Naive thymus-derived CD4-positive, alpha-beta T cell (primary cell): ENCODE results near the gene DEPDC5. TPM values are rescaled to one million over a fixed set of nuclear protein-coding genes. Genes with fewer than 3 reads are reported as not detected.

ENCODE experiments used
- ATAC-seq: fragments of 150-1000 bp; cut with Tn5 transposase; 2 replicates; pipeline ENCODE4 v1.10.0; 2021; ENCODE audit warnings: mild to moderate bottlenecking, moderate library complexity
- CTCF ChIA-PET: fragments of 350-600 bp; sonication (Branson Sonifier 250); formaldehyde crosslinking; loops from one replicate; lab custom pipeline; 2021; ENCODE audit warnings: antibody characterized with exemption; lab: Charles Lee
- POLR2A ChIA-PET: fragments of 350-600 bp; sonication (Branson Sonifier 250); formaldehyde crosslinking; loops from one replicate; lab custom pipeline; 2021; ENCODE audit warnings: antibody characterized with exemption, inconsistent platforms; lab: Charles Lee
- DNase-seq, 9 donors: peaks; one replicate each; pipeline versions ENCODE4 v3.0.0 to v3.0.0-alpha.2; 2020 to 2022; ENCODE audit warnings: mixed read lengths in 1 of 9
- H3K27ac ChIP-seq: one replicate; pipeline ENCODE4 v1.7.0; 2013; ENCODE audit warnings: mild to moderate bottlenecking, low read depth, low read length, moderate library complexity
- H3K27me3 ChIP-seq, 2 donors: one replicate each; pipeline ENCODE4 v1.7.0; 2013; ENCODE audit warnings: low read length in 2 of 2, mild to moderate bottlenecking in 2 of 2, moderate library complexity in 2 of 2; ENCODE audit not compliant: control insufficient read depth in 2 of 2, insufficient read depth in 2 of 2
- H3K36me3 ChIP-seq, 3 experiments: 1 replicate in 2 of 3; 2 replicates in 1 of 3; pipeline ENCODE4 v1.7.0; 2013; ENCODE audit warnings: low read length in 3 of 3, mild to moderate bottlenecking in 3 of 3, moderate library complexity in 1 of 3; ENCODE audit not compliant: insufficient read depth in 3 of 3, control insufficient read depth in 2 of 3
- H3K4me1 ChIP-seq, 2 donors: one replicate each; pipeline ENCODE4 v1.7.0; 2013; ENCODE audit warnings: low read length in 2 of 2, mild to moderate bottlenecking in 2 of 2, moderate library complexity in 1 of 2; ENCODE audit not compliant: control insufficient read depth in 2 of 2, insufficient read depth in 2 of 2
- H3K4me3 ChIP-seq: 2 replicates; pipeline ENCODE4 v1.7.0; 2013; ENCODE audit warnings: mild to moderate bottlenecking, low read length
- H3K9me3 ChIP-seq, 3 experiments: 1 replicate in 2 of 3; 2 replicates in 1 of 3; pipeline ENCODE4 v1.7.0; 2013; ENCODE audit warnings: low read length in 3 of 3; ENCODE audit not compliant: control insufficient read depth in 2 of 3
- H3K27ac Mint-ChIP-seq, 9 donors: one replicate each; pipeline ENCODE4 v1.8.0; 2020 to 2022; ENCODE audit warnings: mixed read lengths in 9 of 9, mild to moderate bottlenecking in 8 of 9, moderate library complexity in 5 of 9, inconsistent platforms in 2 of 9
- H3K27me3 Mint-ChIP-seq, 5 donors: one replicate each; pipeline ENCODE4 v1.8.0; 2021 to 2022; ENCODE audit warnings: mixed read lengths in 5 of 5, mild to moderate bottlenecking in 1 of 5
- H3K36me3 Mint-ChIP-seq, 5 donors: one replicate each; pipeline ENCODE4 v1.8.0; 2020 to 2022; ENCODE audit warnings: mixed read lengths in 5 of 5, mild to moderate bottlenecking in 3 of 5, inconsistent platforms in 1 of 5
- H3K4me1 Mint-ChIP-seq, 7 donors: one replicate each; pipeline ENCODE4 v1.8.0; 2020 to 2022; ENCODE audit warnings: mixed read lengths in 7 of 7, mild to moderate bottlenecking in 3 of 7, inconsistent platforms in 1 of 7
- H3K4me3 Mint-ChIP-seq, 10 donors: one replicate each; pipeline ENCODE4 v1.8.0; 2020 to 2022; ENCODE audit warnings: mild to moderate bottlenecking in 10 of 10, mixed read lengths in 10 of 10, moderate library complexity in 6 of 10, inconsistent platforms in 2 of 10
- H3K9me3 Mint-ChIP-seq, 11 donors: one replicate each; pipeline ENCODE4 v1.8.0; 2020 to 2022; ENCODE audit warnings: mixed read lengths in 11 of 11, mild to moderate bottlenecking in 4 of 11, inconsistent platforms in 1 of 11, moderate library complexity in 1 of 11
- intact Hi-C, 2 donors: fragments of 100-400 bp; cut with micrococcal nuclease; formaldehyde crosslinking; loops; one replicate each; pipeline ENCODE4 v1.15.1; 2023
- polyA plus RNA-seq, 2 donors: library from polyadenylated mRNA; unstranded; fragments of 300-500 nt; fragmentation: Illumina TruSeq; gene quantifications; one replicate each; pipeline ENCODE4 v1.2.3, GENCODE V29; 2021
- total RNA-seq, 6 experiments: library from RNA in 5 of 6; stranded (reverse) in 5 of 6; gene quantifications; 1 replicate in 5 of 6; 2 replicates in 1 of 6; pipeline ENCODE4 v1.2.3 and lab custom pipeline; 2021 to 2026

The DEPDC5 gene
- total and polyA plus RNA-seq, 7 experiments from 2014 or later = 5.7 to 54.1 (median 43.8) TPM

DNA sequence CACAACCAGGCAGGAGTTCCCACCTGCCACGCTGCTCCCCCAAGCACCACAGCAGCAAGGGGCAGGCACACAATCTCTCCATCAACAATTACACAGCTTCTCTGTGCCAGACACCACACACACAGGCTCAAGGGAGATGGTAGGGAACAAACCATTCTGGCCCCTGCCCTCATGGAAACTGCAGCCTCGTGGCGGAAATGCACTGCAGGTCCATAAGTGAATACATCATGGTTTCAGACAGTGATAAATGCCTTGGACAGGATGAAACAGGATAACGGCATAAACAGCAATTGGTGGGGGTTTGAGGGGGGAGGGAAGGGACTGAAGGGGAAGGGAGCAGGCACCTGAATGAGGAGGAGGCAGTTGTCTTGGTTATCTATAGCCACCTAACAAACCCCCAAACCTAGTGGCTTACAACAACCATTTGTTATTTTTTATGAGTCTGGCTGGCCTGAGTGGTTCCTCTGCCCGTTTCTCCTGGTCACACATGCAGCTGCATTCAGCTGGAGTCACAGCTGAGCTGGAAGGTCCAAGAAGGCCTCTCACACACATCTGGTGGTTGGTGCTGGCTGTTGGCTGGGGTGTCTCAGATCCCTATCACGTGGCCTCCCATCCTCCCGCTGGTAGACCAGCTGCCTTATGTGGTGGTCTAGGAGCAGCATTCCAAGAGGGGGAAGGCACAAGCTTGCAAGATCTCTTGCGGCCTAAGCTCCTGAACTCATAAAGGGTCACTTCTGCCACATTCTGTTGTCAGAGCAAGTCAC, 175.5 kb downstream of the DEPDC5 start:
- Mint-ChIP-seq H3K9me3 (peaks cover 0 to 4% (median 0%) of the 10 kb centered on the region in 11 donors), H3K4me1 (peaks cover 0 to 5% (median 0%) of the 10 kb centered on the region in 7 donors), H3K36me3 (peaks cover 0 to 4% (median 0%) of the 10 kb centered on the region in 5 donors), H3K27me3 (peaks cover 11 to 32% (median 17%) of the 10 kb centered on the region in 5 donors), H3K4me3 (no peak overlapping the region), H3K27ac (no peak overlapping the region)
- no peaks in the 10 kb centered on the region for H3K9me3 ChIP-seq
- DNase-seq (no peak), ATAC-seq (no peak)
- H3K27ac ChIP-seq = no peak overlapping the region
- H3K4me1 ChIP-seq = no peaks in the 10 kb centered on the region
- CTCF ChIA-PET = no interaction called here
- H3K4me3 ChIP-seq = no peak overlapping the region
- POLR2A ChIA-PET = no interaction called here
- no peaks in the 10 kb centered on the region for H3K36me3 ChIP-seq
- no peaks in the 10 kb centered on the region for H3K27me3 ChIP-seq
- intact Hi-C loops = no loop called here

DNA sequence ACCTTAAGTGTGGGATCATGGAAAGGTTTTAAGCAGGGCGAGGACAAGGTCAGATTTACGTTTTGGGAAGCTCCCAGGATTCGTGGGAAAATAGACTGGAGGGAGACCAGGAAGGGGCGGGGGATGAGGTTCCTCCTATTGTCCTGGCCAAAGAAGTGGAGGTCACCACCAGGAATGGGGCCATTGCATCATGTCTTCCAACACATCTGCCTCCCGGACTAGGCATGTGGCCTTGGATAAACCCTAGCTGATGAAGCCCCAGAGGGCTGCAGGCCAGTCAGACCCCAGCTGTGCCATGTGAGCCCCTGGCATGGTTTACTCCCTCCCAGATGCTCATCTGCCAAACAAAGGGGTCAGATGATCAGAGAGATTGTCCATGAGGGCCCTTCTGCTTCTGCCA, 179.0 kb downstream of the DEPDC5 start:
- Mint-ChIP-seq H3K4me3 (no peak overlapping the region), H3K9me3 (no peaks in the 10 kb centered on the region), H3K27ac (no peak overlapping the region), H3K36me3 (no peaks in the 10 kb centered on the region), H3K27me3 (peaks cover 0 to 16% (median 7%) of the 10 kb centered on the region in 5 donors), H3K4me1 (peaks cover 0 to 3% (median 0%) of the 10 kb centered on the region in 7 donors)
- Histone ChIP-seq H3K27ac (no peak overlapping the region), H3K4me1 (no peaks in the 10 kb centered on the region), H3K36me3 (no peaks in the 10 kb centered on the region), H3K9me3 (no peaks in the 10 kb centered on the region), H3K4me3 (no peak overlapping the region), H3K27me3 (no peaks in the 10 kb centered on the region)
- no peak for DNase-seq
- intact Hi-C loops = no loop called here
- ChIA-PET CTCF (no interaction called here), POLR2A (no interaction called here)
- ATAC-seq = no peak

- no peak overlapping the region for H3K27ac ChIP-seq
- Mint-ChIP-seq H3K36me3 (no peaks in the 10 kb centered on the region), H3K9me3 (no peaks in the 10 kb centered on the region), H3K4me1 (peaks cover 0 to 3% (median 0%) of the 10 kb centered on the region in 7 donors), H3K27me3 (peaks cover 0 to 13% (median 7%) of the 10 kb centered on the region in 5 donors), H3K27ac (no peak overlapping the region), H3K4me3 (no peak overlapping the region)
- ATAC-seq (no peak), DNase-seq (no peak)
- ChIA-PET CTCF (no interaction called here), POLR2A (no interaction called here)
- H3K27me3 ChIP-seq = no peaks in the 10 kb centered on the region
- no peak overlapping the region for H3K4me3 ChIP-seq
- intact Hi-C loops = no loop called here
- H3K36me3 ChIP-seq = no peaks in the 10 kb centered on the region
- H3K4me1 ChIP-seq = no peaks in the 10 kb centered on the region
- no peaks in the 10 kb centered on the region for H3K9me3 ChIP-seq
These were observed 179.6 kb downstream of the DEPDC5 start for GRCh38 chr22:31933406-31933805.

- CTCF ChIA-PET = no interaction called here
- DNase-seq (no peak), ATAC-seq (no peak)
- Histone ChIP-seq H3K27me3 (no peaks in the 10 kb centered on the region), H3K27ac (no peak overlapping the region), H3K4me1 (no peaks in the 10 kb centered on the region), H3K36me3 (no peaks in the 10 kb centered on the region), H3K9me3 (no peaks in the 10 kb centered on the region), H3K4me3 (no peak overlapping the region)
- POLR2A ChIA-PET = no interaction called here
- peaks cover 0 to 12% (median 7%) of the 10 kb centered on the region in 5 donors for H3K27me3 Mint-ChIP-seq
- peaks cover 0 to 3% (median 0%) of the 10 kb centered on the region in 7 donors for H3K4me1 Mint-ChIP-seq
- intact Hi-C loops = no loop called here
- H3K36me3 Mint-ChIP-seq = no peaks in the 10 kb centered on the region
- H3K4me3 Mint-ChIP-seq = no peak overlapping the region
- H3K27ac Mint-ChIP-seq = no peak overlapping the region
- H3K9me3 Mint-ChIP-seq = no peaks in the 10 kb centered on the region
These were observed 180.1 kb downstream of the DEPDC5 start for GRCh38 chr22:31933816-31934482.

GRCh38 chr22:31935961-31936635, 182.3 kb downstream of the DEPDC5 start:
- ChIA-PET CTCF (no interaction called here), POLR2A (no interaction called here)
- Mint-ChIP-seq H3K4me1 (peaks cover 0 to 2% (median 0%) of the 10 kb centered on the region in 7 donors), H3K4me3 (no peak overlapping the region), H3K36me3 (no peaks in the 10 kb centered on the region), H3K27ac (no peak overlapping the region), H3K9me3 (no peaks in the 10 kb centered on the region), H3K27me3 (peaks cover 0 to 9% (median 7%) of the 10 kb centered on the region in 5 donors)
- DNase-seq = no peak
- Histone ChIP-seq H3K4me3 (no peak overlapping the region), H3K27me3 (no peaks in the 10 kb centered on the region), H3K9me3 (no peaks in the 10 kb centered on the region), H3K27ac (no peak overlapping the region), H3K4me1 (no peaks in the 10 kb centered on the region), H3K36me3 (no peaks in the 10 kb centered on the region)
- ATAC-seq = no peak
- intact Hi-C loops = no loop called here

DNA sequence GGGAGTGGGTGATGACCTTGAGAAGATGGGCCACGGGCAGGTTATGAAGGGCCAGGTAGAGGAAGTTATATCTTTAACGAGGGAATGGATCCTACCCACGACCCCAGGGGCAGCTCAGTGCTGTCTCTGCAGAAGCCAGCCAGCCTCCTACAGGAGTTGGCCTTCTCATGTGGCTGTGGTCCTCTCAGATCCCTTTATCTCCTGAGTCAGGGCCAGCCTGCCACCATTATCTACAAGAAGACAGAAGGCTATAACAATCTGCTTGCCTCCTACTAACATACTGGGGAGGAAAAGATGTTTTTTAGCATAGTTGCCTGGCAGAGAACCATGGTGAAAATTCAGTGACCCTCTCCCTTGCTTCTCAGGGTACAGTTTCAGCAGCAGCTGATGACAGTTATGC, 183.5 kb downstream of the DEPDC5 start:
- Mint-ChIP-seq H3K9me3 (no peaks in the 10 kb centered on the region), H3K36me3 (no peaks in the 10 kb centered on the region), H3K4me3 (no peak overlapping the region), H3K27me3 (peaks cover 0 to 2% (median 0%) of the 10 kb centered on the region in 5 donors), H3K4me1 (peaks cover 0 to 5% (median 4%) of the 10 kb centered on the region in 7 donors), H3K27ac (no peak overlapping the region)
- H3K9me3 ChIP-seq = no peaks in the 10 kb centered on the region
- H3K27me3 ChIP-seq = no peaks in the 10 kb centered on the region
- H3K36me3 ChIP-seq = no peaks in the 10 kb centered on the region
- H3K4me1 ChIP-seq = no peaks in the 10 kb centered on the region
- ChIA-PET POLR2A (no interaction called here), CTCF (interaction anchor here (0.6 kb wide), 1 partner anchor 151 kb away, joined by 3 read pairs; no protein-coding TSS in a partner anchor)
- H3K4me3 ChIP-seq = no peak overlapping the region
- DNase-seq (no peak), ATAC-seq (no peak)
- intact Hi-C loops = no loop called here
- no peak overlapping the region for H3K27ac ChIP-seq
